ENCODE data around the gene LTB4R.

GRCh38 chr14:24271834-24272263 is 39.5 kb upstream of the LTB4R start:
- TF ChIP-seq CTCF (conservative IDR thresholded peaks at IDR 0.05 in 1 of 2, IDR thresholded peaks at IDR 0.05 in 1 of 2; ENCODE audit: low read depth in 1 of 2, low read length in 2 of 2) (no peak), EZH2 (IDR thresholded peaks at IDR 0.05; ENCODE audit: low read length, missing control alignments) (no peak)

All from fibroblast of lung (primary cell).